Spleen (tissue), 7 donors: ENCODE data around the gene ZC3H14.

Experiments used
- CTCF ChIP-seq, 11 experiments: fragments of 200-600 bp in 7 of 11; fragments of 450-650 bp in 4 of 11; sonication (generic) in 4 of 11; IDR thresholded peaks in 8 of 11; conservative IDR thresholded peaks in 3 of 11; 1 replicate in 7 of 11; 2 replicates in 4 of 11; pipeline versions ENCODE4 v1.4.0 to v1.8.0; 2016 to 2021; ENCODE audit warnings: antibody characterized with exemption in 11 of 11, inconsistent platforms in 4 of 11, mild to moderate bottlenecking in 1 of 11
- POLR2A ChIP-seq, 3 donors: fragments of 450-650 bp; IDR thresholded peaks; one replicate each; pipeline ENCODE4 v1.5.1; 2017; ENCODE audit warnings: antibody characterized with exemption in 3 of 3, mild to moderate bottlenecking in 1 of 3
- donor health status: DM: no; HTN: no; CAD: no; lungs with moderate emphysema.
- donor health status: DM: no; HTN: no; CAD: no.
- donor health status: DM: no; HTN: no; CAD: no.

- TF ChIP-seq CTCF (IDR thresholded peaks at IDR 0.05 in 8 of 11, conservative IDR thresholded peaks at IDR 0.05 in 3 of 11) = no peak
- no peak for TF ChIP-seq POLR2A (IDR thresholded peaks at IDR 0.05)
Observed at GRCh38 chr14:88541324-88541723, 21.5 kb upstream of the ZC3H14 start.
